Measurements from ENCODE around the gene RPL37A. TPM values are rescaled to one million over a fixed set of nuclear protein-coding genes. Genes with fewer than 3 reads are reported as not detected.

Gene RPL37A
- total and polyA plus RNA-seq, 9 of the 15 experiments (the other 6 are each of a cell fraction or from before 2014, with no cell fraction given): 1,938 to 3,349 (median 2,436) TPM

DNA sequence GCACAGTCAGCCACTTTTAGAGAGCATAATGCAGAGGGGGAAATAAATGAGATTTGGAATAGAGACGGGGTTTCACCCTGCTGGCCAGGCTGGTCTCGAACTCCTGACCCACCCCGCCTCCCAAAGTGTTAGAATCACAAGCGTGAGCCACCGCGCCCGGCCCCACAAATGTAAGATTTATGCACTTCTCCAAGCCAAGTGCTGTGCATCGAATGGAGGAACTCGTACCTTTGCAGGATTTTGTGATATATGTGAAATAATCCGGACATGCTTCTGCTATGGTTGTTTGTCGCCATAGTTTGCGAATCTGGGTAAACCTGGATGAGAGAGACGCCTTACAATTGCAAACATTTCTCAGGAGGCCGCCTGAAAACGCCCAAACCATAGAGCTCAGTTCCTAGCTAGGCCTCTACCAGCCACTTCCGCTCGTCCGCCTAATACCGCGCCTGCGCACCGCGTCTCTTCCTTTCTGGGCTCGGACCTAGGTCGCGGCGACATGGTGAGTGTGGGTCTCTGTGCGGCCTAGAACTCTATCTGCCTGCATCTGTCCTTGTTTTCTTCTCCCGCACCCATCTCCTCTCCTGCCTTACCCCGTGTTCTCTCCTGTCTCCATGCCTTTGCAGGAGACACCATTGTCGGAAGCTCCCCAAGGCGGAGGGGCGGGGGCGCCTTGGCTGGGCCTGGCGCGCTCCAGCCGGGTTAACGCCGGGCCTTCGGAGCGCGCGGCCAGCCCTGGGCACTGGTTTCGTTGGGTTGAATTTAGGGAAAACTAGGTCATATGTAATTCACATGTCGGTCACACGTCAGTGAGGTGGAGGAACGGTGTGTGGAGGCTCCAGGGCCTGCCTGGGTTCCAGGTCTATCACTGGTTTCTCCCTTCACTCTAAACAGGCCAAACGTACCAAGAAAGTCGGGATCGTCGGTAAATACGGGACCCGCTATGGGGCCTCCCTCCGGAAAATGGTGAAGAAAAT, at the start of gene RPL37A (continued):
- no peak for TF ChIP-seq CBFB (CRISPR knock-in tag; IDR thresholded peaks at IDR 0.05)
- TF ChIP-seq MED1 (CRISPR knock-in tag; IDR thresholded peaks at IDR 0.05; ENCODE audit: borderline replicate concordance): no peak
- no peak for TF ChIP-seq ERF (CRISPR knock-in tag; IDR thresholded peaks at IDR 0.05)
- no peak for TF ChIP-seq BDP1 (IDR thresholded peaks at IDR 0.05; ENCODE audit: insufficient read depth, insufficient read length)
- TF ChIP-seq, protein P1, sequence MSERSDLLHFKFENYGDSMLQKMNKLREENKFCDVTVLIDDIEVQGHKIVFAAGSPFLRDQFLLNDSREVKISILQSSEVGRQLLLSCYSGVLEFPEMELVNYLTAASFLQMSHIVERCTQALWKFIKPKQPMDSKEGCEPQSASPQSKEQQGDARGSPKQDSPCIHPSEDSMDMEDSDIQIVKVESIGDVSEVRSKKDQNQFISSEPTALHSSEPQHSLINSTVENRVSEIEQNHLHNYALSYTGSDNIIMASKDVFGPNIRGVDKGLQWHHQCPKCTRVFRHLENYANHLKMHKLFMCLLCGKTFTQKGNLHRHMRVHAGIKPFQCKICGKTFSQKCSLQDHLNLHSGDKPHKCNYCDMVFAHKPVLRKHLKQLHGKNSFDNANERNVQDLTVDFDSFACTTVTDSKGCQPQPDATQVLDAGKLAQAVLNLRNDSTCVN (CRISPR knock-in tag; IDR thresholded peaks at IDR 0.05): no peak

DNA sequence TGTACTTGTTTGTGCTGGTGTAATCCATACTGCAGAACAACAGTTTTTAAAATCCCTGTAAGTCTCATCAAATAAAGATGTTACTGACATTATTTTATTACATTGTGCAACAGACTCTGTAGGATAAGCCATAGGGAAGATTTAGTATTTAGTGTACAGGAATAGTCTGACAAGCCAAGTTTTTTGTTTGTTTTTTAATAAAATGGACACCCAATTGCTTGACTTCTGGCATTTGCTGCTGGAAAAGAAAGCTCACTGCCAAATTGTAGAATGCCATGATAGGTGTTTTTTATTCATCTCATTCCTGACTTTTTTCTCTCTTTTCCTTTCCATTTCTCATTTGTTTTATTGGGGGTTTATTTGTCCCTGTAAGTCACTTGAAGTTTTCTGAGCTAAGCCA, 48.3 kb upstream of the RPL37A start:
- Histone ChIP-seq H3K79me2 (ENCODE audit: control insufficient read depth, insufficient read depth, low read length) (no peaks in the 10 kb centered on the region), H3K27me3 (ENCODE audit: control insufficient read depth in 2 of 2, insufficient read depth in 2 of 2, low read length in 2 of 2) (no peaks in the 10 kb centered on the region), H3K9me3 (replicated peaks; ENCODE audit: control insufficient read depth, insufficient read depth, low read depth, low read length) (no peaks in the 10 kb centered on the region; the same call in 1 of the 2 replicates), H3K36me3 (ENCODE audit: control insufficient read depth, insufficient read depth, low read length) (peaks cover 84% of the 10 kb centered on the region), H3K27ac (ENCODE audit: extremely low read depth, low read depth, low read length) (no peak overlapping the region), H3K9ac (ENCODE audit: insufficient read depth in 1 of 2, low read depth in 2 of 2, low read length in 2 of 2) (no peak overlapping the region), H2AFZ (ENCODE audit: low read depth, low read length) (no peak overlapping the region), H3K9me1 (ENCODE audit: control insufficient read depth, insufficient read depth, low read length) (no peaks in the 10 kb centered on the region), H4K20me1 (replicated peaks; ENCODE audit: control insufficient read depth, insufficient read depth, low read length) (no peaks in the 10 kb centered on the region), H3K4me3 (no peak overlapping the region), H3K4me2 (ENCODE audit: insufficient read depth, low read length) (no peak overlapping the region), H3K4me1 (replicated peaks in 1 of 2; ENCODE audit: control insufficient read depth in 2 of 2, insufficient read depth in 2 of 2, low read length in 2 of 2) (no peaks in the 10 kb centered on the region)
- intact Hi-C loops (cut with micrococcal nuclease) (no loop called here), in situ Hi-C loops (cut with MboI) (no loop called here)
- POLR2A ChIA-PET: no interaction called here
- FAIRE-seq (no peak), DNase-seq (ENCODE audit: extremely low read depth in 1 of 4, low spot score in 3 of 4) (no peak), ATAC-seq (no peak)
- CTCF ChIA-PET (ENCODE audit: low intra/inter-chr PET ratio): no interaction called here
- BruUV-seq (replicated peaks): no TSS peak
- no peak for TF ChIP-seq HMG20A (CRISPR knock-in tag; conservative IDR thresholded peaks at IDR 0.05)
- no peak for TF ChIP-seq PHF8 (IDR thresholded peaks at IDR 0.05; ENCODE audit: borderline replicate concordance, low read length)
